SK-N-SH (cell line): ENCODE results near the gene SQOR. TPM values are rescaled to one million over a fixed set of nuclear protein-coding genes. Genes with fewer than 3 reads are reported as not detected.

Experiments
- CTCF ChIA-PET: fragments of 300-600, 350-600 bp; formaldehyde crosslinking; extraction: SDS; loops from one replicate; lab custom pipeline; 2021; lab: Yijun Ruan, JAX
- POLR2A ChIA-PET: fragments of 350-600 bp; sonication (Branson Sonifier 250); formaldehyde crosslinking; extraction: SDS; loops from one replicate; lab custom pipeline; 2020; ENCODE audit warnings: antibody characterized with exemption, inconsistent platforms; lab: Yijun Ruan, JAX
- DNase-seq: peaks from one replicate; pipeline ENCODE4 v3.0.0; 2012
- H2AFZ ChIP-seq: fragments of 200-600 bp; sonication (generic); 2 replicates; pipeline ENCODE4 v1.8.1; 2016; ENCODE audit warnings: antibody characterized with exemption, mild to moderate bottlenecking, low read depth
- H3F3A ChIP-seq: fragments of 200-600 bp; sonication (generic); replicated peaks from 2 replicates; pipeline ENCODE3; 2016; ENCODE audit warnings: antibody characterized with exemption, mild to moderate bottlenecking; ENCODE audit not compliant: insufficient read depth
- H3K27ac ChIP-seq, 2 experiments: fragments of 200-500 bp in 1 of 2; fragments of 200-600 bp in 1 of 2; sonication (Bioruptor generic) in 1 of 2; sonication (generic), shearing (Covaris generic) in 1 of 2; 2 replicates each; pipeline versions ENCODE4 v1.5.1 to v1.6.1; 2014 to 2016; ENCODE audit warnings: low read depth in 2 of 2, inconsistent platforms in 1 of 2, low read length in 1 of 2, mild to moderate bottlenecking in 1 of 2, mixed read lengths in 1 of 2
- H3K27me3 ChIP-seq: fragments of 200-600 bp; sonication (generic), shearing (Covaris generic); 2 replicates; pipeline ENCODE4 v1.6.1; 2016; ENCODE audit warnings: mixed run types; ENCODE audit not compliant: insufficient read depth
- H3K36me3 ChIP-seq, 2 experiments: fragments of 200-500 bp in 1 of 2; fragments of 200-600 bp in 1 of 2; sonication (Bioruptor generic) in 1 of 2; sonication (generic) in 1 of 2; replicated peaks in 1 of 2; 2 replicates each; pipeline versions ENCODE3 to v1.5.1; 2014 to 2016; ENCODE audit warnings: low read length in 1 of 2, mild to moderate bottlenecking in 1 of 2; ENCODE audit not compliant: insufficient read depth in 2 of 2, control insufficient read depth in 1 of 2
- H3K4me1 ChIP-seq, 2 experiments: fragments of 200-500 bp in 1 of 2; fragments of 200-600 bp in 1 of 2; sonication (Bioruptor generic) in 1 of 2; sonication (generic), shearing (Covaris generic) in 1 of 2; 2 replicates each; pipeline versions ENCODE4 v1.5.1 to v1.6.1; 2014 to 2016; ENCODE audit warnings: low read depth in 1 of 2, low read length in 1 of 2, mixed run types in 1 of 2; ENCODE audit not compliant: insufficient read depth in 2 of 2, control insufficient read depth in 1 of 2
- H3K4me2 ChIP-seq: fragments of 200-600 bp; sonication (generic), shearing (Covaris generic); 2 replicates; pipeline ENCODE4 v1.6.1; 2017; ENCODE audit warnings: mixed run types
- H3K4me3 ChIP-seq, 2 experiments: fragments of 200-500 bp in 1 of 2; fragments of 200-600 bp in 1 of 2; sonication (Bioruptor generic) in 1 of 2; sonication (generic), shearing (Covaris generic) in 1 of 2; 2 replicates each; pipeline versions ENCODE4 v1.5.1 to v1.8.1; 2014 to 2016; ENCODE audit warnings: low read depth in 2 of 2, inconsistent platforms in 1 of 2, low read length in 1 of 2, mild to moderate bottlenecking in 1 of 2, mixed read lengths in 1 of 2, moderate library complexity in 1 of 2
- H3K79me2 ChIP-seq: fragments of 200-600 bp; sonication (generic); 2 replicates; pipeline ENCODE4 v1.8.1; 2017; ENCODE audit warnings: mild to moderate bottlenecking; ENCODE audit not compliant: insufficient read depth
- H3K9ac ChIP-seq: fragments of 200-600 bp; sonication (generic); 2 replicates; pipeline ENCODE4 v1.6.1; 2017; ENCODE audit warnings: mixed run types
- H3K9me2 ChIP-seq: fragments of 200-600 bp; sonication (generic); 2 replicates; pipeline ENCODE4 v1.6.1; 2017; ENCODE audit warnings: mixed run types
- H3K9me3 ChIP-seq: fragments of 200-600 bp; sonication (generic); 2 replicates; pipeline ENCODE4 v1.6.1; 2017; ENCODE audit warnings: mixed run types, mild to moderate bottlenecking, moderate library complexity
- H4K20me1 ChIP-seq: fragments of 200-600 bp; sonication (generic); 2 replicates; pipeline ENCODE4 v1.6.1; 2017; ENCODE audit warnings: mild to moderate bottlenecking, mixed run types; ENCODE audit not compliant: insufficient read depth
- CHD2 ChIP-seq: fragments of 150-350 bp; IDR thresholded peaks from 2 replicates; pipeline ENCODE4 v1.6.1; 2018; ENCODE audit warnings: low read length; ENCODE audit not compliant: partially characterized antibody
- ELF1 ChIP-seq: IDR thresholded peaks from 2 replicates; pipeline ENCODE4 v1.4.0; 2012
- EP300 ChIP-seq, 2 experiments: IDR thresholded peaks; 2 replicates each; pipeline versions ENCODE4 v1.4.0 to v1.6.1; 2012; ENCODE audit warnings: borderline replicate concordance in 1 of 2, low read depth in 1 of 2, low read length in 1 of 2
- FOSL2 ChIP-seq: IDR thresholded peaks from 2 replicates; pipeline ENCODE4 v1.4.0; 2012; ENCODE audit warnings: low read depth, mild to moderate bottlenecking, moderate library complexity, borderline replicate concordance
- GATA2 ChIP-seq: sonication (generic); formaldehyde crosslinking; IDR thresholded peaks from 2 replicates; pipeline ENCODE4 v1.5.0; 2020; ENCODE audit warnings: mild to moderate bottlenecking, missing genetic modification reagents
- IRF3 ChIP-seq: fragments of 150-350 bp; IDR thresholded peaks from 2 replicates; pipeline ENCODE4 v1.6.1; 2016; ENCODE audit warnings: mild to moderate bottlenecking, low read depth, low read length
- JUND ChIP-seq: IDR thresholded peaks from 2 replicates; pipeline ENCODE4 v1.4.0; 2012
- NFIC ChIP-seq: IDR thresholded peaks from 2 replicates; pipeline ENCODE4 v1.4.0; 2012; ENCODE audit warnings: borderline replicate concordance
- POLR2AphosphoS5 ChIP-seq: IDR thresholded peaks from 2 replicates; pipeline ENCODE4 v1.6.1; 2012; ENCODE audit warnings: low read depth, low read length
- RCOR1 ChIP-seq: fragments of 150-350 bp; IDR thresholded peaks from 2 replicates; pipeline ENCODE4 v1.6.1; 2017; ENCODE audit warnings: antibody characterized with exemption, low read length
- SMC3 ChIP-seq: IDR thresholded peaks from 2 replicates; pipeline ENCODE4 v1.6.1; 2012; ENCODE audit warnings: low read depth, low read length, improper control_type of control experiment
- TEAD4 ChIP-seq: IDR thresholded peaks from 2 replicates; pipeline ENCODE4 v1.4.0; 2012; ENCODE audit warnings: mild to moderate bottlenecking, borderline replicate concordance; ENCODE audit not compliant: insufficient read depth
- YY1 ChIP-seq: IDR thresholded peaks from 2 replicates; pipeline ENCODE4 v1.4.0; 2012; ENCODE audit warnings: low read depth, mild to moderate bottlenecking
- WGBS: methylation state at CpG from one replicate; pipeline ENCODE4 v1.1.6; 2017; ENCODE audit warnings: low lambda C conversion rate; 5-methylcytosine and 5-hydroxymethylcytosine counted together
- polyA plus RNA-seq, 3 experiments: library from polyadenylated mRNA; depleted of rRNA; stranded (reverse); fragments of >200 nt; gene quantifications; 2 replicates each; pipeline ENCODE4 v1.2.3, GENCODE V29; 2012
- TF ChIP-seq, protein P1 (sequence below): IDR thresholded peaks from 2 replicates; pipeline ENCODE4 v1.4.0; 2012; ENCODE audit warnings: low read depth, borderline replicate concordance
- TF ChIP-seq, protein P2 (sequence below): IDR thresholded peaks from 2 replicates; pipeline ENCODE4; 2012
- TF ChIP-seq, protein P3 (sequence below): fragments of 200-600 bp; sonication (generic); IDR thresholded peaks from 2 replicates; pipeline ENCODE4 v1.6.1; 2017; ENCODE audit warnings: antibody characterized with exemption, mild to moderate bottlenecking, moderate library complexity

SQOR gene
- polyA plus RNA-seq, 1 of the 3 experiments (the other 2 are of a cell fraction) = 7.8 TPM

DNA sequence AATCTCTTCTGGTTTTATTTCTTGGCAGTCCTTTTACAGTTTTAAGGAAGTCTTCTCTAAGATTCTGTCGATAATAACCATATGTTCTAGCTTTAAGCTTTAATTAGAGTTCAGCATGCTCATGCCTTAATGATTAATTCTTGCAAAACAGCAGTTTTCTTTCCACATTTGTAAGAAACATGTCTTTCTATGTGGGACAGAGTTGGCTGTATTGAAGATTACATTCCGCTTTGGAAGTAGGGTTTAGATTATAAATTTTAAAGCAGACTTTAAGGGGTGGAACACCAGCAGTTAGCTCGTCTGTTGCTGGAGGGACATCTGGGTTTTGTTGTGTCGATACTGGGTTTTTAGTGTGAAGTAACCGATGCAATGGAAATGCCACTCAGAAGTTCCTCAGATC lies 35.3 kb downstream of the SQOR start:
- Histone ChIP-seq H2AFZ (no peak overlapping the region), H3K4me2 (no peak overlapping the region), H3K9me2 (no peaks in the 10 kb centered on the region), H3K9ac (no peak overlapping the region), H3K9me3 (no peaks in the 10 kb centered on the region), H3F3A (no peaks in the 10 kb centered on the region), H3K4me3 (no peak overlapping the region), H3K4me1 (no peaks in the 10 kb centered on the region), H3K27me3 (no peaks in the 10 kb centered on the region), H3K36me3 (no peaks in the 10 kb centered on the region), H3K79me2 (no peaks in the 10 kb centered on the region), H4K20me1 (no peaks in the 10 kb centered on the region), H3K27ac (no peak overlapping the region)
- WGBS = 76% methylated on average over 5 of the region's 5 CpGs
- POLR2A ChIA-PET = no interaction called here
- CTCF ChIA-PET = no interaction called here
- TF ChIP-seq NFIC (no peak), RCOR1 (no peak), ELF1 (no peak)
- DNase-seq = no peak

DNA sequence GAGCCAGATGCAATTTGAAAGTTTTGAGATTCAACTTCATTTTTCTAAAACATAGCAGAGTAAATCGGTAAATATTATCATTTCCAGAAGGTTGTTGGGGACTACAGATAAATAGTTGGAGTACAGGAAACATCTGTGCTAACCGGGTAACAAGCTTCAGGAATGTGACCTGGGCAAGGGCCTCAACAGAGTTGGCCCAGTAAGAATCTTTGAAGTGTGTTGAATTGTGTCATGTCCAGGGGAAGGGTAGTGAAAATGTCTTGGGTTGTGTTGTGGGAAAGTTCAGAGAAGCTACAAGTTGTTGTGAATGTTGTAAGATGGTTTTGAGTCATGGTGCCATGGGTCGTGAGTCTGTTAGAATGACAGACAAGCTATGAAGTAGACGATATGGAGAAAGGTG lies 35.7 kb downstream of the SQOR start:
- POLR2A ChIA-PET = no interaction called here
- CTCF ChIA-PET = no interaction called here
- H3K4me3 ChIP-seq = no peak overlapping the region
- TF ChIP-seq, protein P1, sequence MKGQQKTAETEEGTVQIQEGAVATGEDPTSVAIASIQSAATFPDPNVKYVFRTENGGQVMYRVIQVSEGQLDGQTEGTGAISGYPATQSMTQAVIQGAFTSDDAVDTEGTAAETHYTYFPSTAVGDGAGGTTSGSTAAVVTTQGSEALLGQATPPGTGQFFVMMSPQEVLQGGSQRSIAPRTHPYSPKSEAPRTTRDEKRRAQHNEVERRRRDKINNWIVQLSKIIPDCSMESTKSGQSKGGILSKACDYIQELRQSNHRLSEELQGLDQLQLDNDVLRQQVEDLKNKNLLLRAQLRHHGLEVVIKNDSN = no peak
- TF ChIP-seq SMC3 = no peak
- TF ChIP-seq, protein P2, sequence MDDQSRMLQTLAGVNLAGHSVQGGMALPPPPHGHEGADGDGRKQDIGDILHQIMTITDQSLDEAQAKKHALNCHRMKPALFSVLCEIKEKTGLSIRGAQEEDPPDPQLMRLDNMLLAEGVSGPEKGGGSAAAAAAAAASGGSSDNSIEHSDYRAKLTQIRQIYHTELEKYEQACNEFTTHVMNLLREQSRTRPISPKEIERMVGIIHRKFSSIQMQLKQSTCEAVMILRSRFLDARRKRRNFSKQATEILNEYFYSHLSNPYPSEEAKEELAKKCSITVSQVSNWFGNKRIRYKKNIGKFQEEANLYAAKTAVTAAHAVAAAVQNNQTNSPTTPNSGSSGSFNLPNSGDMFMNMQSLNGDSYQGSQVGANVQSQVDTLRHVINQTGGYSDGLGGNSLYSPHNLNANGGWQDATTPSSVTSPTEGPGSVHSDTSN = no peak
- TF ChIP-seq NFIC = no peak
- no peak for TF ChIP-seq FOSL2
- no peak for TF ChIP-seq JUND
- no peak for TF ChIP-seq TEAD4
- no peak for TF ChIP-seq POLR2AphosphoS5
- H3K9me2 ChIP-seq = no peaks in the 10 kb centered on the region
- H3K27me3 ChIP-seq = no peaks in the 10 kb centered on the region
- no peak overlapping the region for H3K27ac ChIP-seq
- no peaks in the 10 kb centered on the region for H3F3A ChIP-seq
- no peak overlapping the region for H2AFZ ChIP-seq
- no peaks in the 10 kb centered on the region for H3K9me3 ChIP-seq
- 85% methylated on average over 4 of the region's 4 CpGs for WGBS
- H3K4me2 ChIP-seq = no peak overlapping the region
- no peaks in the 10 kb centered on the region for H4K20me1 ChIP-seq
- H3K9ac ChIP-seq = no peak overlapping the region
- H3K79me2 ChIP-seq = no peaks in the 10 kb centered on the region
- no peaks in the 10 kb centered on the region for H3K36me3 ChIP-seq
- no peak for DNase-seq
- H3K4me1 ChIP-seq = no peaks in the 10 kb centered on the region

GRCh38 chr15:45674677-45675076 lies 39.8 kb downstream of the SQOR start:
- CTCF ChIA-PET = interaction anchor here (0.7 to 1.1 kb wide), 2 partner anchors 10 to 31 kb away, joined by 3 read pairs; no protein-coding TSS in a partner anchor
- TF ChIP-seq RCOR1 (no peak), YY1 (no peak), POLR2AphosphoS5 (no peak), IRF3 (no peak), GATA2 (CRISPR knock-in tag) (no peak), CHD2 (no peak), EP300 (IDR thresholded peaks at IDR 0.05; ENCODE audit: borderline replicate concordance in 1 of 2, low read depth in 1 of 2, low read length in 1 of 2) (no peak)
- TF ChIP-seq, protein P3, sequence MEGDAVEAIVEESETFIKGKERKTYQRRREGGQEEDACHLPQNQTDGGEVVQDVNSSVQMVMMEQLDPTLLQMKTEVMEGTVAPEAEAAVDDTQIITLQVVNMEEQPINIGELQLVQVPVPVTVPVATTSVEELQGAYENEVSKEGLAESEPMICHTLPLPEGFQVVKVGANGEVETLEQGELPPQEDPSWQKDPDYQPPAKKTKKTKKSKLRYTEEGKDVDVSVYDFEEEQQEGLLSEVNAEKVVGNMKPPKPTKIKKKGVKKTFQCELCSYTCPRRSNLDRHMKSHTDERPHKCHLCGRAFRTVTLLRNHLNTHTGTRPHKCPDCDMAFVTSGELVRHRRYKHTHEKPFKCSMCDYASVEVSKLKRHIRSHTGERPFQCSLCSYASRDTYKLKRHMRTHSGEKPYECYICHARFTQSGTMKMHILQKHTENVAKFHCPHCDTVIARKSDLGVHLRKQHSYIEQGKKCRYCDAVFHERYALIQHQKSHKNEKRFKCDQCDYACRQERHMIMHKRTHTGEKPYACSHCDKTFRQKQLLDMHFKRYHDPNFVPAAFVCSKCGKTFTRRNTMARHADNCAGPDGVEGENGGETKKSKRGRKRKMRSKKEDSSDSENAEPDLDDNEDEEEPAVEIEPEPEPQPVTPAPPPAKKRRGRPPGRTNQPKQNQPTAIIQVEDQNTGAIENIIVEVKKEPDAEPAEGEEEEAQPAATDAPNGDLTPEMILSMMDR = no peak

More at GRCh38 chr15:45674677-45675076, 39.8 kb downstream of the SQOR start:
- POLR2A ChIA-PET = no interaction called here
- 26% methylated on average over 3 of the region's 3 CpGs for WGBS
- no peak overlapping the region for H3K9ac ChIP-seq
- no peak overlapping the region for H2AFZ ChIP-seq
- no peaks in the 10 kb centered on the region for H3K27me3 ChIP-seq
- no peaks in the 10 kb centered on the region for H3F3A ChIP-seq
- no peaks in the 10 kb centered on the region for H3K79me2 ChIP-seq
- H3K4me3 ChIP-seq = no peak overlapping the region
- DNase-seq = no peak
- no peaks in the 10 kb centered on the region for H3K9me3 ChIP-seq
- H3K4me2 ChIP-seq = no peak overlapping the region
- H3K4me1 ChIP-seq = no peaks in the 10 kb centered on the region; a peak in 1 of 4 replicates
- no peaks in the 10 kb centered on the region for H3K36me3 ChIP-seq
- H4K20me1 ChIP-seq = no peaks in the 10 kb centered on the region
- no peak overlapping the region for H3K27ac ChIP-seq
- no peaks in the 10 kb centered on the region for H3K9me2 ChIP-seq
